ENCODE data around the gene HCST. TPM values are rescaled to one million over a fixed set of nuclear protein-coding genes. Genes with fewer than 3 reads are reported as not detected.

The HCST gene
- total and polyA plus RNA-seq, 2 donors: 50.7 to 158 TPM

- Histone ChIP-seq H3K4me1 (ENCODE audit: control insufficient read depth in 2 of 2, insufficient read depth in 2 of 2, low read length in 2 of 2) (peaks cover 6 to 12% of the 10 kb centered on the region in 2 donors), H3K27ac (ENCODE audit: low read depth in 1 of 2, low read length in 1 of 2) (no peak overlapping the region), H3K27me3 (ENCODE audit: control insufficient read depth in 2 of 2, insufficient read depth in 1 of 2, low read length in 1 of 2) (peaks cover 26 to 60% of the 10 kb centered on the region in 2 donors), H3K9me3 (ENCODE audit: control insufficient read depth in 2 of 2, insufficient read depth in 1 of 2, low read length in 1 of 2) (no peaks in the 10 kb centered on the region), H3K36me3 (ENCODE audit: control insufficient read depth in 2 of 2, insufficient read depth in 2 of 2, low read length in 1 of 2) (no peaks in the 10 kb centered on the region), H3K4me3 (ENCODE audit: low read length in 2 of 2) (no peak overlapping the region)
- 66% methylated on average over 12 of the region's 12 CpGs for WGBS
- DNase-seq (ENCODE audit: low read depth in 6 of 9, low spot score in 9 of 9): no peak
Observed at GRCh38 chr19:35870798-35871197, 31.5 kb upstream of the HCST start.

GRCh38 chr19:35871611-35872010 lies 30.7 kb upstream of the HCST start:
- no peaks in the 10 kb centered on the region for H3K9me3 ChIP-seq (ENCODE audit: control insufficient read depth in 2 of 2, insufficient read depth in 1 of 2, low read length in 1 of 2)
- DNase-seq (ENCODE audit: low read depth in 6 of 9, low spot score in 9 of 9): no peak
- H3K27ac ChIP-seq (ENCODE audit: low read depth in 1 of 2, low read length in 1 of 2): no peak overlapping the region
- peaks cover 6 to 12% of the 10 kb centered on the region in 2 donors for H3K4me1 ChIP-seq (ENCODE audit: control insufficient read depth in 2 of 2, insufficient read depth in 2 of 2, low read length in 2 of 2)
- 71% methylated on average over 12 of the region's 12 CpGs for WGBS
- H3K4me3 ChIP-seq (ENCODE audit: low read length in 2 of 2): no peak overlapping the region
- peaks cover 23 to 52% of the 10 kb centered on the region in 2 donors for H3K27me3 ChIP-seq (ENCODE audit: control insufficient read depth in 2 of 2, insufficient read depth in 1 of 2, low read length in 1 of 2)
- H3K36me3 ChIP-seq (ENCODE audit: control insufficient read depth in 2 of 2, insufficient read depth in 2 of 2, low read length in 1 of 2): no peaks in the 10 kb centered on the region

- DNase-seq (ENCODE audit: low read depth in 6 of 9, low spot score in 9 of 9): no peak
- 91% methylated on average over 5 of the region's 5 CpGs for WGBS
- H3K27me3 ChIP-seq (ENCODE audit: control insufficient read depth in 2 of 2, insufficient read depth in 1 of 2, low read length in 1 of 2): peaks cover 19 to 47% of the 10 kb centered on the region in 2 donors
Observed at GRCh38 chr19:35872180-35872579, 30.1 kb upstream of the HCST start.

GRCh38 chr19:35874392-35874930 lies 27.9 kb upstream of the HCST start:
- H3K27ac ChIP-seq (ENCODE audit: low read depth in 1 of 2, low read length in 1 of 2): no peak overlapping the region
- H3K4me1 ChIP-seq (ENCODE audit: control insufficient read depth in 2 of 2, insufficient read depth in 2 of 2, low read length in 2 of 2): peaks cover 4 to 5% of the 10 kb centered on the region in 2 donors
- no peaks in the 10 kb centered on the region for H3K36me3 ChIP-seq (ENCODE audit: control insufficient read depth in 2 of 2, insufficient read depth in 2 of 2, low read length in 1 of 2)
- H3K27me3 ChIP-seq (ENCODE audit: control insufficient read depth in 2 of 2, insufficient read depth in 1 of 2, low read length in 1 of 2): peaks cover 4 to 38% of the 10 kb centered on the region in 2 donors
- no peak for DNase-seq (ENCODE audit: low read depth in 6 of 9, low spot score in 9 of 9)
- WGBS: 95% methylated on average over 32 of the region's 32 CpGs
- H3K9me3 ChIP-seq (ENCODE audit: control insufficient read depth in 2 of 2, insufficient read depth in 1 of 2, low read length in 1 of 2): no peaks in the 10 kb centered on the region
- H3K4me3 ChIP-seq (ENCODE audit: low read length in 2 of 2): no peak overlapping the region

More at GRCh38 chr19:35872180-35872579, 30.1 kb upstream of the HCST start:
- Histone ChIP-seq H3K27ac (ENCODE audit: low read depth in 1 of 2, low read length in 1 of 2) (no peak overlapping the region), H3K4me3 (ENCODE audit: low read length in 2 of 2) (no peak overlapping the region), H3K9me3 (ENCODE audit: control insufficient read depth in 2 of 2, insufficient read depth in 1 of 2, low read length in 1 of 2) (no peaks in the 10 kb centered on the region), H3K4me1 (ENCODE audit: control insufficient read depth in 2 of 2, insufficient read depth in 2 of 2, low read length in 2 of 2) (peaks cover 6 to 12% of the 10 kb centered on the region in 2 donors), H3K36me3 (ENCODE audit: control insufficient read depth in 2 of 2, insufficient read depth in 2 of 2, low read length in 1 of 2) (no peaks in the 10 kb centered on the region)

- H3K4me1 ChIP-seq (ENCODE audit: control insufficient read depth in 2 of 2, insufficient read depth in 2 of 2, low read length in 2 of 2): peaks cover 0 to 2% of the 10 kb centered on the region in 2 donors
- H3K9me3 ChIP-seq (ENCODE audit: control insufficient read depth in 2 of 2, insufficient read depth in 1 of 2, low read length in 1 of 2): no peaks in the 10 kb centered on the region
- H3K27ac ChIP-seq (ENCODE audit: low read depth in 1 of 2, low read length in 1 of 2): no peak overlapping the region
- DNase-seq (ENCODE audit: low read depth in 6 of 9, low spot score in 9 of 9): no peak
- no peak overlapping the region for H3K4me3 ChIP-seq (ENCODE audit: low read length in 2 of 2)
- H3K27me3 ChIP-seq (ENCODE audit: control insufficient read depth in 2 of 2, insufficient read depth in 1 of 2, low read length in 1 of 2): peaks cover 0 to 22% of the 10 kb centered on the region in 2 donors
- H3K36me3 ChIP-seq (ENCODE audit: control insufficient read depth in 2 of 2, insufficient read depth in 2 of 2, low read length in 1 of 2): no peaks in the 10 kb centered on the region
- 55% methylated on average over 23 of the region's 23 CpGs for WGBS
Observed at GRCh38 chr19:35879068-35879467, 23.3 kb upstream of the HCST start.

- Histone ChIP-seq H3K27me3 (ENCODE audit: control insufficient read depth in 2 of 2, insufficient read depth in 1 of 2, low read length in 1 of 2) (peaks cover 0 to 20% of the 10 kb centered on the region in 2 donors), H3K4me3 (ENCODE audit: low read length in 2 of 2) (no peak overlapping the region), H3K36me3 (ENCODE audit: control insufficient read depth in 2 of 2, insufficient read depth in 2 of 2, low read length in 1 of 2) (no peaks in the 10 kb centered on the region), H3K27ac (ENCODE audit: low read depth in 1 of 2, low read length in 1 of 2) (no peak overlapping the region), H3K9me3 (ENCODE audit: control insufficient read depth in 2 of 2, insufficient read depth in 1 of 2, low read length in 1 of 2) (no peaks in the 10 kb centered on the region), H3K4me1 (ENCODE audit: control insufficient read depth in 2 of 2, insufficient read depth in 2 of 2, low read length in 2 of 2) (peaks cover 0 to 2% of the 10 kb centered on the region in 2 donors)
- DNase-seq (ENCODE audit: low read depth in 6 of 9, low spot score in 9 of 9): peak in 5 of 9 donors; percentile 48 to 79 (median 71)
- WGBS: 4% methylated on average over 28 of the region's 28 CpGs
Observed at GRCh38 chr19:35879770-35880317, 22.5 kb upstream of the HCST start.

GRCh38 chr19:35882114-35882832 lies 20.1 kb upstream of the HCST start:
- Histone ChIP-seq H3K27me3 (ENCODE audit: control insufficient read depth in 2 of 2, insufficient read depth in 1 of 2, low read length in 1 of 2) (peaks cover 0 to 20% of the 10 kb centered on the region in 2 donors), H3K27ac (ENCODE audit: low read depth in 1 of 2, low read length in 1 of 2) (no peak overlapping the region), H3K36me3 (ENCODE audit: control insufficient read depth in 2 of 2, insufficient read depth in 2 of 2, low read length in 1 of 2) (peaks cover 0 to 5% of the 10 kb centered on the region in 2 donors), H3K4me1 (ENCODE audit: control insufficient read depth in 2 of 2, insufficient read depth in 2 of 2, low read length in 2 of 2) (peaks cover 0 to 2% of the 10 kb centered on the region in 2 donors), H3K9me3 (ENCODE audit: control insufficient read depth in 2 of 2, insufficient read depth in 1 of 2, low read length in 1 of 2) (no peaks in the 10 kb centered on the region), H3K4me3 (ENCODE audit: low read length in 2 of 2) (no peak overlapping the region)
- peak in 5 of 9 donors; percentile 60 to 89 (median 78) for DNase-seq (ENCODE audit: low read depth in 6 of 9, low spot score in 9 of 9)
- WGBS: 46% methylated on average over 8 of the region's 8 CpGs

- Histone ChIP-seq H3K9me3 (ENCODE audit: control insufficient read depth in 2 of 2, insufficient read depth in 1 of 2, low read length in 1 of 2) (no peaks in the 10 kb centered on the region), H3K4me1 (ENCODE audit: control insufficient read depth in 2 of 2, insufficient read depth in 2 of 2, low read length in 2 of 2) (peaks cover 0 to 2% of the 10 kb centered on the region in 2 donors), H3K27ac (ENCODE audit: low read depth in 1 of 2, low read length in 1 of 2) (no peak overlapping the region), H3K4me3 (ENCODE audit: low read length in 2 of 2) (no peak overlapping the region), H3K36me3 (ENCODE audit: control insufficient read depth in 2 of 2, insufficient read depth in 2 of 2, low read length in 1 of 2) (peaks cover 12 to 19% of the 10 kb centered on the region in 2 donors), H3K27me3 (ENCODE audit: control insufficient read depth in 2 of 2, insufficient read depth in 1 of 2, low read length in 1 of 2) (peaks cover 0 to 12% of the 10 kb centered on the region in 2 donors)
- DNase-seq (ENCODE audit: low read depth in 6 of 9, low spot score in 9 of 9): no peak
- WGBS: 80% methylated on average over 2 of the region's 2 CpGs
Observed at GRCh38 chr19:35883882-35884281, 18.4 kb upstream of the HCST start.

- DNase-seq (ENCODE audit: low read depth in 6 of 9, low spot score in 9 of 9): no peak
- no peak overlapping the region for H3K27ac ChIP-seq (ENCODE audit: low read depth in 1 of 2, low read length in 1 of 2)
- 96% methylated on average over 6 of the region's 6 CpGs for whole genome bisulfite sequencing
- H3K4me3 ChIP-seq (ENCODE audit: low read length in 2 of 2): no peak overlapping the region
- no peaks in the 10 kb centered on the region for H3K27me3 ChIP-seq (ENCODE audit: control insufficient read depth in 2 of 2, insufficient read depth in 1 of 2, low read length in 1 of 2)
- no peaks in the 10 kb centered on the region for H3K4me1 ChIP-seq (ENCODE audit: control insufficient read depth in 2 of 2, insufficient read depth in 2 of 2, low read length in 2 of 2)
- H3K9me3 ChIP-seq (ENCODE audit: control insufficient read depth in 2 of 2, insufficient read depth in 1 of 2, low read length in 1 of 2): no peaks in the 10 kb centered on the region
- H3K36me3 ChIP-seq (ENCODE audit: control insufficient read depth in 2 of 2, insufficient read depth in 2 of 2, low read length in 1 of 2): peaks cover 26 to 33% of the 10 kb centered on the region in 2 donors
Observed at GRCh38 chr19:35885225-35885738, 17.0 kb upstream of the HCST start.
